ENCODE data around the gene AAR2. TPM values are rescaled to one million over a fixed set of nuclear protein-coding genes. Genes with fewer than 3 reads are reported as not detected.

AAR2 gene
- total RNA-seq, 4 donors from 2014 or later, result 18.7 to 25.5 (median 24.1) TPM

GRCh38 chr20:36259177-36260061 lies 23.1 kb downstream of the AAR2 start:
- H3K9me3 ChIP-seq, result no peaks in the 10 kb centered on the region
- TF ChIP-seq EP300 (IDR thresholded peaks at IDR 0.05; ENCODE audit: low read depth), result no peak
- no peak for TF ChIP-seq POLR2AphosphoS5 (IDR thresholded peaks at IDR 0.05)
- no peak for TF ChIP-seq CTCF (IDR thresholded peaks at IDR 0.05)
- TF ChIP-seq POLR2A (IDR thresholded peaks at IDR 0.05), result no peak
- no peaks in the 10 kb centered on the region for H3K4me1 ChIP-seq
- in situ Hi-C loops (cut with MboI; ENCODE audit: low pct_ligation_motif_present in 1 of 4, low pct_unique_long_range_greater_than_20kb in 1 of 4, low sequenced_read_pairs in 3 of 4), result no loop called here
- H3K27ac ChIP-seq, result no peak overlapping the region
- no peaks in the 10 kb centered on the region for H3K27me3 ChIP-seq
- 60 to 75% methylated on average over 2 to 16 of the region's 16 CpGs for WGBS, 2 donors (ENCODE audit: low coverage in 1 of 2)
- intact Hi-C loops (cut with DNase I; ENCODE audit: low total_unique reads), result no loop called here
- no peak overlapping the region for H3K4me3 ChIP-seq
- H3K36me3 ChIP-seq, result peaks cover 0 to 10% (median 4%) of the 10 kb centered on the region in 4 donors
- no peak for DNase-seq

- Histone ChIP-seq H3K27me3 (no peaks in the 10 kb centered on the region), H3K4me3 (no peak overlapping the region), H3K36me3 (peaks cover 0 to 10% (median 4%) of the 10 kb centered on the region in 4 donors), H3K4me1 (no peaks in the 10 kb centered on the region), H3K27ac (no peak overlapping the region), H3K9me3 (no peaks in the 10 kb centered on the region)
- whole genome bisulfite sequencing, 2 donors (ENCODE audit: low coverage in 1 of 2), result 77 to 81% methylated on average over 4 to 7 of the region's 7 CpGs
- TF ChIP-seq POLR2A (IDR thresholded peaks at IDR 0.05) (no peak), CTCF (IDR thresholded peaks at IDR 0.05) (no peak), POLR2AphosphoS5 (IDR thresholded peaks at IDR 0.05) (no peak), EP300 (IDR thresholded peaks at IDR 0.05; ENCODE audit: low read depth) (no peak)
- in situ Hi-C loops (cut with MboI; ENCODE audit: low pct_ligation_motif_present in 1 of 4, low pct_unique_long_range_greater_than_20kb in 1 of 4, low sequenced_read_pairs in 3 of 4) (no loop called here), intact Hi-C loops (cut with DNase I; ENCODE audit: low total_unique reads) (no loop called here)
- no peak for DNase-seq
These were observed 24.0 kb downstream of the AAR2 start for GRCh38 chr20:36260316-36260715.

GRCh38 chr20:36261389-36262105 lies 25.3 kb downstream of the AAR2 start:
- Histone ChIP-seq H3K4me1 (no peaks in the 10 kb centered on the region), H3K27ac (no peak overlapping the region), H3K4me3 (no peak overlapping the region), H3K36me3 (peaks cover 0 to under 1% (median 0%) of the 10 kb centered on the region in 4 donors), H3K9me3 (no peaks in the 10 kb centered on the region), H3K27me3 (no peaks in the 10 kb centered on the region)
- in situ Hi-C loops (cut with MboI; ENCODE audit: low pct_ligation_motif_present in 1 of 4, low pct_unique_long_range_greater_than_20kb in 1 of 4, low sequenced_read_pairs in 3 of 4) (no loop called here), intact Hi-C loops (cut with DNase I; ENCODE audit: low total_unique reads) (no loop called here)
- no peak for TF ChIP-seq POLR2A (IDR thresholded peaks at IDR 0.05)
- TF ChIP-seq CTCF (IDR thresholded peaks at IDR 0.05), result no peak
- no peak for TF ChIP-seq POLR2AphosphoS5 (IDR thresholded peaks at IDR 0.05)
- no peak for TF ChIP-seq EP300 (IDR thresholded peaks at IDR 0.05; ENCODE audit: low read depth)
- no peak for DNase-seq
- WGBS, 2 donors (ENCODE audit: low coverage in 1 of 2), result 85% methylated on average over 12 of the region's 12 CpGs; no CpG with 5 or more reads in 1 of the 2 donors

GRCh38 chr20:36262440-36262839 lies 26.2 kb downstream of the AAR2 start:
- in situ Hi-C loops (cut with MboI; ENCODE audit: low pct_ligation_motif_present in 1 of 4, low pct_unique_long_range_greater_than_20kb in 1 of 4, low sequenced_read_pairs in 3 of 4), result no loop called here
- no peak for DNase-seq
- TF ChIP-seq EP300 (IDR thresholded peaks at IDR 0.05; ENCODE audit: low read depth) (no peak), POLR2AphosphoS5 (IDR thresholded peaks at IDR 0.05) (no peak), POLR2A (IDR thresholded peaks at IDR 0.05) (no peak), CTCF (IDR thresholded peaks at IDR 0.05) (no peak)
- intact Hi-C loops (cut with DNase I; ENCODE audit: low total_unique reads), result no loop called here
- H3K36me3 ChIP-seq, result no peaks in the 10 kb centered on the region
- no peaks in the 10 kb centered on the region for H3K27me3 ChIP-seq
- 86% methylated on average over 12 of the region's 12 CpGs; no CpG with 5 or more reads in 1 of the 2 donors for WGBS, 2 donors (ENCODE audit: low coverage in 1 of 2)
- no peak overlapping the region for H3K27ac ChIP-seq
- H3K4me1 ChIP-seq, result no peaks in the 10 kb centered on the region
- H3K4me3 ChIP-seq, result no peak overlapping the region
- no peaks in the 10 kb centered on the region for H3K9me3 ChIP-seq

All from transverse colon (tissue), 4 donors.